Calu3 (cell line): Measurements from ENCODE around the gene EHMT1. TPM values are rescaled to one million over a fixed set of nuclear protein-coding genes. Genes with fewer than 3 reads are reported as not detected.

Experiments
- BruUV-seq: library from RNA; stranded (reverse); fragments of 400-500 nt; replicated peaks from 2 replicates; lab custom pipeline; 2021; lab: Mats Ljungman, UMichigan
- CTCF ChIA-PET: fragments of 300-600 bp; sonication (Branson Sonifier 250); formaldehyde crosslinking; loops from one replicate; lab custom pipeline; 2022; ENCODE audit warnings: antibody characterized with exemption; lab: Charles Lee
- DNase-seq: peaks from one replicate; pipeline ENCODE4 v3.0.0; 2022
- H3K27ac Mint-ChIP-seq: one replicate; pipeline ENCODE4 v1.8.0; 2022; ENCODE audit warnings: mixed read lengths; ENCODE audit not compliant: unreplicated experiment
- H3K27me3 Mint-ChIP-seq: one replicate; pipeline ENCODE4 v1.8.0; 2022; ENCODE audit warnings: mixed read lengths; ENCODE audit not compliant: unreplicated experiment
- H3K36me3 Mint-ChIP-seq: one replicate; pipeline ENCODE4 v1.8.0; 2022; ENCODE audit warnings: mild to moderate bottlenecking, moderate library complexity, mixed read lengths; ENCODE audit not compliant: insufficient read depth, unreplicated experiment
- H3K4me1 Mint-ChIP-seq: one replicate; pipeline ENCODE4 v1.8.0; 2022; ENCODE audit warnings: mild to moderate bottlenecking, low read depth, mixed read lengths; ENCODE audit not compliant: unreplicated experiment
- H3K4me3 Mint-ChIP-seq: one replicate; pipeline ENCODE4 v1.8.0; 2022; ENCODE audit warnings: mild to moderate bottlenecking, low read depth, moderate library complexity, mixed read lengths; ENCODE audit not compliant: unreplicated experiment
- H3K9me3 Mint-ChIP-seq: one replicate; pipeline ENCODE4 v1.8.0; 2022; ENCODE audit warnings: low read depth, mixed read lengths; ENCODE audit not compliant: unreplicated experiment
- CTCF ChIP-seq: fragments of 200-600 bp; IDR thresholded peaks from one replicate; pipeline ENCODE4 v1.8.0; 2022; ENCODE audit warnings: antibody characterized with exemption; ENCODE audit not compliant: unreplicated experiment
- intact Hi-C: fragments of 100-400 bp; cut with micrococcal nuclease; formaldehyde crosslinking; loops from one replicate; pipeline ENCODE4 v1.10.0; 2022; ENCODE audit not compliant: unreplicated experiment
- total RNA-seq: library from RNA; stranded (reverse); gene quantifications from 2 replicates; pipeline ENCODE4 v1.2.3, GENCODE V29; 2022

The EHMT1 gene
- total RNA-seq, 1 experiment from 2014 or later, result 56.0 TPM

GRCh38 chr9:137702615-137703379, 84.0 kb downstream of the EHMT1 start:
- no peak for DNase-seq
- no TSS peak for BruUV-seq
- Mint-ChIP-seq H3K27ac (no peak overlapping the region), H3K4me3 (no peak overlapping the region), H3K9me3 (peaks cover 4% of the 10 kb centered on the region), H3K4me1 (no peaks in the 10 kb centered on the region), H3K27me3 (no peaks in the 10 kb centered on the region), H3K36me3 (no peaks in the 10 kb centered on the region)
- no peak for TF ChIP-seq CTCF
- CTCF ChIA-PET, result interaction anchor here (0.6 kb wide), 1 partner anchor 59 kb away, joined by 6 read pairs; no protein-coding TSS in a partner anchor
- intact Hi-C loops, result no loop called here

- H3K4me1 Mint-ChIP-seq, result no peaks in the 10 kb centered on the region
- H3K36me3 Mint-ChIP-seq, result no peaks in the 10 kb centered on the region
- peaks cover 4% of the 10 kb centered on the region for H3K9me3 Mint-ChIP-seq
- H3K27me3 Mint-ChIP-seq, result no peaks in the 10 kb centered on the region
- H3K4me3 Mint-ChIP-seq, result no peak overlapping the region
- intact Hi-C loops, result no loop called here
- H3K27ac Mint-ChIP-seq, result no peak overlapping the region
- no peak for DNase-seq
- TF ChIP-seq CTCF, result no peak
- CTCF ChIA-PET, result no interaction called here
- BruUV-seq, result no TSS peak
Measured at GRCh38 chr9:137703842-137704508, 85.2 kb downstream of the EHMT1 start.

DNA sequence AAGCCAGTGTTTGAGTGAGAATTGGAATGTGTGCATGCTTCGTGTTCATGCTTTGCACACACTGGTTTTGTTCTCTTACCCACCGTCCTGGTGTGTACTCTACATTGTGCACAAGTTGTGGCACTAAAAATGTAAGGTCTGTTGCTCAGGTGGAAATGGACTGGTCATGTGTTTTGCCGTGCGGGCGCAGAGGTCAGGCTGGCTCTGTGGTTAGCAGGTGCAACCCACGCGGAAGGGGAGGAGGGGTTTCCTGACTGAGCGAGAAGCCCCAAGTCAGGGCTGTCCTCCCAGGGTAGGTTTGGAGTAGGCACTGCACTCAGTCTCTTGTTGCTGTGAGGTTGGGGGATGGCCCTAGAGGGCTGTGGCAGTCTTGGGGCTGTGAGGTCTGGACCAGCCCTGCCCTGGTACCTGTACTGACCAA, 86.6 kb downstream of the EHMT1 start:
- Mint-ChIP-seq H3K27ac (no peak overlapping the region), H3K4me1 (no peaks in the 10 kb centered on the region), H3K36me3 (no peaks in the 10 kb centered on the region), H3K9me3 (peaks cover 4% of the 10 kb centered on the region), H3K4me3 (no peak overlapping the region), H3K27me3 (no peaks in the 10 kb centered on the region)
- TF ChIP-seq CTCF, result no peak
- DNase-seq, result no peak
- CTCF ChIA-PET, result no interaction called here
- no TSS peak for BruUV-seq
- intact Hi-C loops, result no loop called here

GRCh38 chr9:137705906-137706305, 87.1 kb downstream of the EHMT1 start:
- intact Hi-C loops, result no loop called here
- H3K9me3 Mint-ChIP-seq, result peaks cover 4% of the 10 kb centered on the region
- TF ChIP-seq CTCF, result no peak
- no peaks in the 10 kb centered on the region for H3K4me1 Mint-ChIP-seq
- H3K4me3 Mint-ChIP-seq, result no peak overlapping the region
- BruUV-seq, result no TSS peak
- H3K27ac Mint-ChIP-seq, result no peak overlapping the region
- CTCF ChIA-PET, result no interaction called here
- H3K27me3 Mint-ChIP-seq, result no peaks in the 10 kb centered on the region
- DNase-seq, result no peak
- no peaks in the 10 kb centered on the region for H3K36me3 Mint-ChIP-seq
